ENCODE results near the gene ACR.

The ACR gene

DNA sequence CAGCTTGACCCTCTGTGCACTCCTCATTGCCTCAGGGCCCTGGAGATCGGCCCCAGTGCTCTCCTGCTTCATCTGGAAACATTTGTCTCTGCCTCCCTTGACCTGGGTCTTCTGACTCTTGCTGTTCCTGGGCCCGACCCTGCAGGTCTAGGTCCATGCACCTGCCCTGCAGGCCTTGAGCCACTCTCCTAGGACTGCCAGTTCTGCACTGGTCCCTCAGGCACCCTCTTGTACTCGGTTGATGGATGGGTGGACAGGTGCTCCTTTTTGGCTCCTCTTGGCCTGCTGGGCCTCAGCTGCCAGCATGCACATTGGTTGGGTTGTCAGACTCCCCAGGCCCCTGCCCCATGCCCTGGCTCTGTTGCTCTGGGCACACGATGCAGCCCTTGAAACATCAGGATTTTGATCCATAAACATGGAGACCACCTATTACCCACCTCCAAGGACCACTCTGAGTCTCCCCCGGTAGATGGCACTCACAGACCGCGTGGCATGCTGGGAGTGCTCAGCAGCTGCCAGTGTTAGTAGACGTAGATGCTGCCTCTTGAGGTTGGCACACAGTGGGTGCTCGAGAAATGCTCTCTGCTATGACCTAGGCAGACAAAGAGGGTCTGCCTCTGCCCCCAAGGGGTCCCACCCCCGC, 20.2 kb upstream of the ACR start:
- no peak for DNase-seq

DNA sequence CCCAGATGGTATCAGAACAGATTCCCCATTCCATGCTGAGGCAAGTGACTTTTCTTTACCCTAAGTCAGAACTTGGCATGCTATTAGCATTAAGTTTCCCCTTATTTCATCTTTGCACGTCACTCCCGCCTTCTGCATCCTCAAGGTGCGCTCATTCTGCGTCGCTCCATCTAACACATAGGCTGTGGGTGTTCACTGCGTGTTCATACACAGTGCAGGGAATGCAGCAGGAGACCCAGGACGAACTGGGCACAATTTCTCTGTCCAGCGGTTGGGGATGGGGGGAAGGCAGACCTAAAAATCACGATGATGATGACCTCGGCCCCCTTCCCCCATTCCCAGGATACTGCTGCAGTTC, 19.7 kb upstream of the ACR start:
- no peak for DNase-seq

DNA sequence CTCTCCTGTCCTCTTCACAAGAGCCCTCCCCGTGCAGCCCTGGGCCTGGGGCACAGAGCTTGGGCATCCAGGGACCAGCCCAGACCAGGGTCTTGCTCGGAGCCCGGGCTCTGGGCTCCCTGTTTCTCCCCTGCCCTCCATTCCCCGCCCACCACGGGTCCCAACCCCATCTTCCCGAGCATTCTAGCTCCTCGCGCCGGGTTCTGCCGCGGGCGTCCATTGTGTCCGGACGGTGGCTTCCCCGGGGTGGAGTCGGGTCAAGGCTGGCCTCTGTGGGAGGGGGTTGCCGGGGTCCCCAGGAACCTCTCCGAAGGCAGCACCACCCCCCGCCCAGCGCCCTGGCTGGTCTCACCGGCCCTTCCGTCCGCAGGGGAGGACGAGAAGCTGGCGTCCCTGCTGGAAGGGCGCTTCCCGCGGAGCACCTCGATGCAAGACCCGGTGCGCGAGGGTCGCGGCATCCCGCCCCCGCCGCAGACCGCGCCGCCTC, 18.1 kb upstream of the ACR start:
- no peak for DNase-seq

DNA sequence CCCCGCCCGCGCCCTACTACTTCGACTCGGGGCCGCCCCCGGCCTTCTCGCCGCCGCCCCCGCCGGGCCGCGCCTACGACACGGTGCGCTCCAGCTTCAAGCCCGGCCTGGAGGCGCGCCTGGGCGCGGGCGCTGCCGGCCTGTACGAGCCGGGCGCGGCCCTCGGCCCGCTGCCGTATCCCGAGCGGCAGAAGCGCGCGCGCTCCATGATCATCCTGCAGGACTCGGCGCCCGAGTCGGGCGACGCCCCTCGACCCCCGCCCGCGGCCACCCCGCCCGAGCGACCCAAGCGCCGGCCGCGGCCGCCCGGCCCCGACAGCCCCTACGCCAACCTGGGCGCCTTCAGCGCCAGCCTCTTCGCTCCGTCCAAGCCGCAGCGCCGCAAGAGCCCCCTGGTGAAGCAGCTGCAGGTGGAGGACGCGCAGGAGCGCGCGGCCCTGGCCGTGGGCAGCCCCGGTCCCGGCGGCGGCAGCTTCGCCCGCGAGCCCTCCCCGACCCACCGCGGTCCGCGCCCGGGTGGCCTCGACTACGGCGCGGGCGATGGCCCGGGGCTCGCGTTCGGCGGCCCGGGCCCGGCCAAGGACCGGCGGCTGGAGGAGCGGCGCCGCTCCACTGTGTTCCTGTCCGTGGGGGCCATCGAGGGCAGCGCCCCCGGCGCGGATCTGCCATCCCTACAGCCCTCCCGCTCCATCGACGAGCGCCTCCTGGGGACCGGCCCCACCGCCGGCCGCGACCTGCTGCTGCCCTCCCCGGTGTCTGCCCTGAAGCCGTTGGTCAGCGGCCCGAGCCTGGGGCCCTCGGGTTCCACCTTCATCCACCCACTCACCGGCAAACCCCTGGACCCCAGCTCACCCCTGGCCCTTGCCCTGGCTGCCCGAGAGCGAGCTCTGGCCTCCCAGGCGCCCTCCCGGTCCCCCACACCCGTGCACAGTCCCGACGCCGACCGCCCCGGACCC, 17.4 kb upstream of the ACR start:
- no peak for DNase-seq

DNA sequence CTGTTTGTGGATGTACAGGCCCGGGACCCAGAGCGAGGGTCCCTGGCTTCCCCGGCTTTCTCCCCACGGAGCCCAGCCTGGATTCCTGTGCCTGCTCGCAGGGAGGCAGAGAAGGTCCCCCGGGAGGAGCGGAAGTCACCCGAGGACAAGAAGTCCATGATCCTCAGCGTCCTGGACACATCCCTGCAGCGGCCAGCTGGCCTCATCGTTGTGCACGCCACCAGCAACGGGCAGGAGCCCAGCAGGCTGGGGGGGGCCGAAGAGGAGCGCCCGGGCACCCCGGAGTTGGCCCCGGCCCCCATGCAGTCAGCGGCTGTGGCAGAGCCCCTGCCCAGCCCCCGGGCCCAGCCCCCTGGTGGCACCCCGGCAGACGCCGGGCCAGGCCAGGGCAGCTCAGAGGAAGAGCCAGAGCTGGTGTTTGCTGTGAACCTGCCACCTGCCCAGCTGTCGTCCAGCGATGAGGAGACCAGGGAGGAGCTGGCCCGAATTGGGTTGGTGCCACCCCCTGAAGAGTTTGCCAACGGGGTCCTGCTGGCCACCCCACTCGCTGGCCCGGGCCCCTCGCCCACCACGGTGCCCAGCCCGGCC, 16.7 kb upstream of the ACR start:
- no peak for DNase-seq

DNA sequence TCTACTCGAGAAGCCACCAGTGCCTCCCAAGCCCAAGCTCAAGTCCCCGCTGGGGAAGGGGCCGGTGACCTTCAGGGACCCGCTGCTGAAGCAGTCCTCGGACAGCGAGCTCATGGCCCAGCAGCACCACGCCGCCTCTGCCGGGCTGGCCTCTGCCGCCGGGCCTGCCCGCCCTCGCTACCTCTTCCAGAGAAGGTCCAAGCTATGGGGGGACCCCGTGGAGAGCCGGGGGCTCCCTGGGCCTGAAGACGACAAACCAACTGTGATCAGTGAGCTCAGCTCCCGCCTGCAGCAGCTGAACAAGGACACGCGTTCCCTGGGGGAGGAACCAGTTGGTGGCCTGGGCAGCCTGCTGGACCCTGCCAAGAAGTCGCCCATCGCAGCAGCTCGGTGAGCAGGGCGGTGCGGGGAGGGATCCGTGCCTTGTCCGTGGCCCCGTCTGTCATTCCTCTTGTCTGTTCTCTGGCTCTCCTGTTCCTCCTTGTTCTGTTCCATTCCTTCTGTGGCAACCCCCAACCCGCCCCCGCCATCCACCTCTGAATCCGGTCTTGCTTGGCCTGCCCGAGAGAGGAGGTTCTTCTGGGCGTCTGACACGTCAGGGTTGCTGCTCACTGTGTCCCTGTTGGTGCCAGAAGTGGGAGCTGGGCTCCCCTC, 15.8 kb upstream of the ACR start:
- DNase-seq = no peak

DNA sequence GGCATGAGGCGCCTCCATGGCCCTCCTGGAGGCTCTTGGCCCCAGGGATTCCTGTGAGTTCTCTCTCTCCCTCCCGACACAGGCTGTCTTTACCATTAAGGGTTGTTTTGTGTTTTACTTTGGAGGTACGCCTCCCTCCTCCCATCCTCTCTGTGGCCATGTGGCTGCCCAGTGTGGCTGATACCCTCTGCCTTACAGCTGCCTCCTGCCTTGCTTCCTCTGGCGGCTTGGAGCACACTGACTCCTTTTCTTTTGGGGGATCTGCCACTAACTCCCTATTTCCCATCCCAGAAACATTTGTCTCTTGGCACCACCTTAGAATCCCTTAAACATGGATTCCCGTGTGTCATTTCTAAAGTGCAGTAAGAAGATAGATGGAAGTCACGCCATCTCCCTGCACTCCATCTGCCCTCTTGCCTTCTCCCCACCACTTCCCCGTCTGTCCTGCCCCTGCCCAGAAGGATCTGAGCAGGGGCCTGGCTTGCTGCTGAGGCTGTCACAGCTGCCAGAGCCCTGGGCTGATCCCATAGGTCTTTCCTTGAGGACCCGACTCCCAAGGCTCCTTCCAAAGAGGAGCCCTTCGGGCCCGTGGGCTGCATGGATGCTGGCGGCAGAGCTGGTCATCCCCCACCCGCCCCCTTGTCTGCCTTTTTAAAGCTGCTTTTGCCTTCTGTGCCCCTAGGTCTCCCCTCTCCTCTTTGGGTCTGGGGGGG, 15.1 kb upstream of the ACR start:
- no peak for DNase-seq

DNA sequence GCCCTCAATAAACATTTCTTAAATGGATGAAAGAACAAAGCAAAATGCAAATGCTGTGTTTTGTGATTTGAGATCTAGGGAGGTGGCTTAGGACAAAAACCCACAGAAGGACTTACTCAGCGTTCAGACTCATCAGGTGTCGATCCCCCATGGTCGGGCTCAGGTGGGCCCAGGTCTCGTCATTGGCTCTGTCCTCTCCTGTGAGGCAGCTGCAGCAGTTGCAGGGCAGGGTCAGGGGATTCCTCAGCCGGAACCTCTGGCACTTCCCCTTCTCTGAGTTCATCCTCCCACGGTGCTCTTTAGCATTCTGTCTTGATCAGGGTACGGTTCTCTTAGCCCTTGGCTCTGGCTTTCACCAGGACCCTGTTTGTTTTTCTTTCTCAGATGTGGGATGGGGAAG, 14.0 kb upstream of the ACR start:
- no peak for DNase-seq

DNA sequence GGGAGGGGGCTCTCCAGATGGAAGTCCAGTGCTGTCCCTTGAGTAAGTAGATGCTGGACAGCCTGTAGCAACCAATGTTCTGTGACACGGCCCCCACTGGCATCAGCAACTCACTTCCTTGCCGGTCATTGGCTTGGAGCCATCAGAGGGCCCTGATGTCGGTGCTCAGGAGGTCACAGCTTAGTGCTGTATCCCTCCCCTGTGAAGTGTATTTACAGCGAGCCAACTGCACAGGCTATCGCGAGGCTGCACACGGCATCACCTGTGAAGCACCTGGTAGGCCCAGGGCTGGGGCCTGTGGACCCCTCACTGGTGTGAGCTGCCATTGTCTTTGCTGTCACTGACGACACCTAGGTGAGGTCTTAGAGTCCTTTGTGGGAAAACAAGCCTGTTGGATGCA, 13.4 kb upstream of the ACR start:
- no peak for DNase-seq

DNA sequence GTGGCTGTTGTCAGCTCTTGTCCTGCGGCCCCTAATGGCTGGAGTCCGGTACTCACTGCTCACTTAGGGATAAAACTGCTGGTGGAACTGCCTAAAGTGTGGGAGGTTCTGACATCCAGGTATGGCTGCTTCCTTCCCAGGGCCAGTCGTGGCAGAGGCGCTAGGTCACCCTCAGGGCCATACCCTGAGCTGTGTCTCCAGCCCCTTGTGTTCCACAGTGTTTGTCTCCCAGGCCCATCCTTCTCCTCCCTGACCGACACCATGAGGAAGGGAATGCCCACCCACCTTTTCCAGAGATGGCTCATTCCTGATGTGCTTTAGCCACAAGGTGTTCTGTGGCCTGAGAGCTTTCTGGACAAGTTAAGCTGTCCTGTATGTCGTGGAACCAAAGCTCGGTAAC, 12.4 kb upstream of the ACR start:
- DNase-seq = no peak

DNA sequence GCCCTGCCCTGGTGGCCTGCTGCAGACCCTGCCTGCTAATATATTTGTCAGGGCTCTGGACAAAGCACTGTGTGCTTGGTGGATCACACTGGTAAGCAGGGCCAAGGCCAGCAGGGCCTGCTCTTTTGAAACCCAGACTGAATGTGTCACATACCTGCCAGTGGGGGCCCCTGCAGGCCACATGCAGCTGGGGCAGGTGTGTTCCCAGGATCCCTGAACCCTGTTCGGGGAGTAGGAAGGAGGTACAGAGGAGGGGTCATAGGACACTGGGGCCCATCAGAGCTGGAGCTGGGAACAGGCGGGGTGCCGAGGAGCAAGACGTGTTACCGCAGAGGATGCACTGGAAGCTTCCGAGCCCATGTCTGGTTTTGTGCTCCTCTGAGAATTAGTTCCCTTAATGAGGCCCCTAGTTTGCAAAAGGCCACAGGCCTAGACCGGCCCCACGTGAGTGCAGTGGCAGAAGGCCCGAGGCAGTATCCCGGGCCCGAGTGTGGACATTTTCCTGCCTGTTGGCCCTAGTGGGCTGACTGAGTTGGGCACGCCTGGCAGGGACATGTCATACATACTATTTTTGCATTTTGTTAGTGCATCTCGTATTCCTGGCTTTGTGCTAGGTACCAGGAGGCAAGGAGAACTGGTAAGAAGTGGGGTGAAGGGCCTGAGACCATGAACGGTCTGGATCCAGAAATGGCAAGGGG, 11.2 kb upstream of the ACR start:
- DNase-seq = no peak

DNA sequence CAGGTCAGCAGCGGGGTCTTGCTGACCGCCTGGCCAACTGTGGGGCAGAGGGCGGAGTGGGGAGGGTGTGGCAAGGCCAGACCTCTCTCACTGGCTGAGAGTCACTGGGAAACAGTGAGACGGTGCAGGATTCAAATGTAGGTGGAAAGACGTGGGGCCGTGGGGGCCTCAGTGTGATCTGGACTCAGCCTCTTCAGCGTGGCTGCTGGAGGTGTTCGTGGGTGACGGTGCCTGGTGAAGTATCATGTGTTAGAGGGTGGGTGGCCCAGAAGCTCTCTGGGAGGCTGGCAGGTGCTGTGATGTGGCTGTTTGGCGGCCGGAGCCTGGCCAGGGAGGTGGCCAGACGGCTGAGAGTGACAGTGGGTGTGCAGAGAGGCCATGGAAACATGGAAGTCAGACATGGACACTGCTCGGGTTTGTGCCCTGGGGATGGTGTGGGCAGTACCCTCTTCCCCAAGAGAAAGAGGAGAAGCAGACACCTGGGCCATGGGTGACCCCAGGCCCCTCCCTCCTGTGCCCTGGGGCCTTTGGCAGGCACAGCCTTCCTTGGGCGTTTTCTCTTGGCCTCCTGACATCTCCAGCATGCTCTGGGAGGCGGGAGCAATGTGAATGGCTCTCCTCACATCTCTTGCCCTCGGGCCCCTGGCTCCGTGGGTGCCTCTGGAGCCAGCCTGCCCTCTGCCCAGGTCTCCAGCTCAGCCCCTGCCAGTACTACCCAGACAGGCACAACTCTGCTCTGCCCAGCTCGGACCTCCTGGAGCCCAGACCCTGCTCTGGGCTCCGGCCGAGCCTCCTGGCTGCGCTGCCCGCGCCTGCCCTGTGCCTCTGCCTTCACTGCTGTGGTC, 10.1 kb upstream of the ACR start:
- no peak for DNase-seq

DNA sequence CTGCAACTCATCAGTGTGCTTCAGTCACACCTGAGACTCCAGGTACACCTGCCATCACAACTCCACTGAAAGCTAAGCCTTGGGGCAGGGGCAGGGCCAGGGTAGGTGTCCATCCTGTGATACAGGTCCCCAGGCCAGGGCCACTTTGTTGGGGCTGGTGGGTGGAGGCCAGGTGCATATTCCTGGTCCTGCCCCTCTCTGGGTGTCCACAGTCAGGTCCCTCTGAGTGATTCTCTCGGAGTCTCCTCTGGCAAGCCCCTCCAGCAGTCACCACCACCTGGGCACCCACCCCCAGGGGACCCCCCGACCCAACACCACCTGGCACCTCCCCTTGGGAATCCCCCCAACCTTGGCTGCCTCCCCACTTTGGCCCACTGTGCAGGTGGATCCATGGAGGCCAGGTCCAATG, 9.5 kb upstream of the ACR start:
- no peak for DNase-seq

DNA sequence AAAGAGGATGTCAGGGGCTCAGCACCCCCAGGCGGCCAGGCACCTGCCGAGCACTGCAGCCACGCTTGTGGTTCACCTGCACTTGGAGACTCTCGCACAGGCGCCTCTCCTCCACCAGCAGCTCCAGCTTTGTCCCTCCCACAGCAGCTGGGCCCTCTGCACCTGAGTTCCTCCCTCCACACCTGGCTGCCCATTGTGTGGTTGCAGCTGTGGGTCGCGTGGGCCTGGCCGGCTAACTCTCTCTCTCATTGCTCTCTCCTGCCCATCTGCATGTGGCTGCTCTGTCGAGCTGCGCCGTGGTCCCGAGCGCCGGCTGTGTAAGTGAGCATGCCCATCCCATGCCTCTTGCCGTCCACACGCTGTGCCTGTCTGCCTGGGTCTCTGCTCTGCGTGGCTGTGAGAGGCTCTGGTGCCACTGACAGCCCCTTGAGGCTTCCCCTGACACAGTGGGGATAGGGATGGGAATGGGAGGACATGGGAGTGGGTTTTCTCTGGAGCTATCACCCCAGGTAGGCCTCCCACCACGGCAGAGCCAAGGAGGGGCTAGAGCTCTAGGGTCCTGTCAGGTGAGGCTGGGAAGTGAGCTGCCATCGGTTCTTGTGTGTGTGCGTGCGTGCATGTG, 8.5 kb upstream of the ACR start:
- no peak for DNase-seq

DNA sequence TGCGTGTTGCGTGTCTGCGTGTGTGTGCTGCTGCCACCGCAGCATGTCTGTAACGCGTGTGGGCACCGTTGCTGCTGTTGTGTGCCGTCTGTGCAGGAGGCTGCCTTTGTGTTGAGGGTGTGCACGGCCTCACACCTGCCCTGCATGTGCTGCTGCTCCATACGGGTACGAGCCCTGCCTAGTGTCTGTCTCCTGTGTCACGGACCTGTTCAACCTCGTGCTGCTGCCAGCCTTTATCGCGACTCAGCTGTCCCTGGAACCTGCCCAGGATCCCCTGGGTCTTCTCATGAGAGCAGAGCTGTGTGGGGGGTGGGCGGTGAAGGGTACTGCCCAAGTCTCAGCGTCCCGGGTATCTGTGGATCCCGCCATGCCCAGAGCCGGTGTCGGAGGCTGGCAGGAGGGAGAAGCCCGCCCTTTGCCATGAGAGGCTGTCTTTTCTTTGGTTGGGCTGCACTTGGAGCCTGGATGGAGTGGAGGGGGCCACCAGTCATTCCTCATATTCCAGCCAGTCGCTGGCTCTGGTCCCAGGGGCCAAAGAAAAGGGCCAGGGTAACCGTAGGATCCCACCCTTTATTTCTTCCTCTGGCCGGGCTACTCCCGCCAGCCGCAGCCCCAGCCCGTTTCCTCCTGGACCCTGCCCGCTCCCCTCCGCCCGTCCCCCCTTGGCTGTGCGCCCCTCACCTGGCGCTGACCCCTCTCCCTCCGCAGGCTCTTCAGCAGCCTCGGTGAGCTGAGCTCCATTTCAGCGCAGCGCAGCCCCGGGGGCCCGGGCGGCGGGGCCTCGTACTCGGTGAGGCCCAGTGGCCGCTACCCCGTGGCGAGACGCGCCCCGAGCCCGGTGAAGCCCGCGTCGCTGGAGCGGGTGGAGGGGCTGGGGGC, 7.8 kb upstream of the ACR start:
- DNase-seq = no peak

DNA sequence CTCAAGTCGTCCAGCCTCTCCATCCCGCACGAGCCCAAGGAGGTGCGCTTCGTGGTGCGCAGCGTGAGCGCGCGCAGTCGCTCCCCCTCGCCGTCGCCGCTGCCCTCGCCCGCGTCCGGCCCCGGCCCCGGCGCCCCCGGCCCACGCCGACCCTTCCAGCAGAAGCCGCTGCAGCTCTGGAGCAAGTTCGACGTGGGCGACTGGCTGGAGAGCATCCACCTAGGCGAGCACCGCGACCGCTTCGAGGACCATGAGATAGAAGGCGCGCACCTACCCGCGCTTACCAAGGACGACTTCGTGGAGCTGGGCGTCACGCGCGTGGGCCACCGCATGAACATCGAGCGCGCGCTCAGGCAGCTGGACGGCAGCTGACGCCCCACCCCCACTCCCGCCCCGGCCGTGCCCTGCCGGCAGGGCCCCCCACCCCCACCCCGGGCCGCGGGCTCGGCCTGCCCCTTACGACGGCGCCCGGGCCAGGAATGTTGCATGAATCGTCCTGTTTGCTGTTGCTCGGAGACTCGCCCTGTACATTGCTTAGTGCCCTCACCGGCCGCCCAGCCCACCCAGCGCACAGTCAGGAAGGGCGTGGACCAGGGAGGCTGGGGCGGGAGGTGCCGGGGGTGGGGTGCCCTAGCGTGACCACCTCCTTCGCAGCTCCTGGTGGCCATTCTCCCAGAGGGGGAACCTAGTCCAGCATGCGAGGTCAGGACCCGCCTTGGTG, 6.9 kb upstream of the ACR start:
- no peak for DNase-seq

DNA sequence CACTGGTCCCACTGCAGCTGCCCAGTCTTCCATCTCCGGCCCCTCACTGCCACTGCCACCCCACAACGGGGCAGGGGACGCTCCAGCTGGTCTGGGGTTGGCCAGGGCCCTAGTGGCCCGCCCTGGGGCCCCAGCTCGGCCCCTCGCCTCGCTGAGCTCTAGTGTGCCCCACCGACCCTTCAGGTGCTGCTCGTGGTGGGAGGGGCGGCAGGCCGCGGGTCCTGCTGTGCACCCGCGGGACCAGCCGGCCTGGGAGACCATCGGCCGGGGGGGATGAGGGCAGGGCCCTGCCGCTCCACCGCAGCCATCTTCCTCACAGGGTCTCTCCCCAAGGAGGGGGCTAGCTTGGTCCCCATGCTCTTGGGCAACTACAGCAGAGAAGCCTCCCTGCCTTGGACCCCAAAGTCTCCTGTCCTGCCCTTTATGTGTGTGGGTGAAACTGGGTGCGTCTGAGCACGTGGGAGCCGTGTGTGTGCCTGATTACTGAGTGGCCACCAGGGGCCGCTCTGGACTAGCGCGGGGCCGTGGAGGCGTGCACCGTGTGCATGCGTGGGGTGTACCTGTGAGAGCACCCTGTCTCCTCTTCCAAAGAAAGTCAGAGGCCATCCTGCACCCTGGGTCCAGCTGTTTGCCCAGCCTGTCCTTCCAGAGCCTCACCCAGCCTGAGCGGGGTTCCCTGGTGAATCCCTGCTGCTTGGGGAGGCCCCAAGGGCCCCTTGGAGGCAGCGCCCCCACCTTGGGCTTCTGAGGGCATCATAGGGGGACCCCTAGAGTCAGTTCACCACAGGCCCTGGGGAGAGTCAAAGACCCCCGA, 6.0 kb upstream of the ACR start:
- peak; percentile 65 for DNase-seq

DNA sequence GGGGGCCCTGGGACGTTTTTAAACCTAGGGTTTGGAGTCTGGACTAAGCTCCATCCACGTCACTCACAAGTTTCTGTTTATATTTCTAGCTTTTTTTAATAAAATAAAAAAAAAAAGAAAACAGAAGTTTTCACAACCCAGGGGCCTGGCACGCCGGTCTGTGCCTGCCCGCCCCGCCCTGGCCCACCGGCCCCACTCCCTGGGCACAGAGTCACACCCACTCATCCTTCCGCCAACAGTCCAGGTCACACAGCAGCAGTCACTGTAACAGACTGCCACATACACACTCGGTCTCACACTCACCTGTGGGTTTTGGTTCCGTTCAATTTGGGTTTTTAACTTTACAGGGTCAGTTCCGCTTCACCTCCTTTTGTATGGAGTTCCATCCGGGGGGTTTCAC, 5.3 kb upstream of the ACR start:
- no peak for DNase-seq

Data from HCEC 1CT (cell line).